H1 (cell line): Measurements from ENCODE around the gene TCF21. TPM values are rescaled to one million over a fixed set of nuclear protein-coding genes. Genes with fewer than 3 reads are reported as not detected.

Experiments used
- CTCF ChIA-PET: fragments of 300-600 bp; sonication (Branson Sonifier 250); formaldehyde crosslinking; loops from one replicate; lab custom pipeline; 2021; ENCODE audit not compliant: partially characterized antibody; lab: Charles Lee
- POLR2A ChIA-PET: fragments of 300-600 bp; sonication (Branson Sonifier 250); formaldehyde crosslinking; loops from one replicate; lab custom pipeline; 2021; ENCODE audit warnings: inconsistent platforms; ENCODE audit not compliant: partially characterized antibody; lab: Charles Lee
- DNase-seq, 2 experiments: peaks; one replicate each; pipeline versions ENCODE4 v3.0.0 to v3.0.0-alpha.2; 2010 to 2022; ENCODE audit warnings: low spot score in 2 of 2, low read depth in 1 of 2, mixed read lengths in 1 of 2
- FAIRE-seq: peaks from 2 replicates; lab custom pipeline; 2011; peaks lifted over from hg19 to GRCh38; lab: Jason Lieb, UNC
- H2AFZ ChIP-seq: 2 replicates; pipeline ENCODE4 v1.8.1; 2012; ENCODE audit warnings: low read length, inconsistent platforms
- H2AK5ac ChIP-seq: 2 replicates; pipeline ENCODE4 v1.6.1; 2013; ENCODE audit warnings: low read depth, low read length
- H2BK120ac ChIP-seq: replicated peaks from 2 replicates; pipeline ENCODE3; 2013; ENCODE audit warnings: low read depth, low read length, inconsistent platforms
- H2BK12ac ChIP-seq: 2 replicates; pipeline ENCODE4 v1.6.1; 2013; ENCODE audit warnings: low read depth, low read length
- H2BK15ac ChIP-seq: 2 replicates; pipeline ENCODE4 v1.6.1; 2013; ENCODE audit warnings: low read length
- H2BK20ac ChIP-seq: 2 replicates; pipeline ENCODE4 v1.6.1; 2013; ENCODE audit warnings: low read length
- H2BK5ac ChIP-seq: 2 replicates; pipeline ENCODE4 v1.6.1; 2013; ENCODE audit warnings: low read depth, low read length
- H3K14ac ChIP-seq: 2 replicates; pipeline ENCODE4 v1.6.1; 2013; ENCODE audit warnings: inconsistent platforms; ENCODE audit not compliant: insufficient read length
- H3K18ac ChIP-seq: 2 replicates; pipeline ENCODE4 v1.6.1; 2013; ENCODE audit warnings: low read length; ENCODE audit errors: extremely low read depth
- H3K23ac ChIP-seq: 2 replicates; pipeline ENCODE4 v1.6.1; 2013; ENCODE audit warnings: inconsistent platforms; ENCODE audit not compliant: insufficient read length
- H3K23me2 ChIP-seq: 2 replicates; pipeline ENCODE4 v1.6.1; 2013; ENCODE audit warnings: low read depth, low read length
- H3K27ac ChIP-seq: 2 replicates; pipeline ENCODE4 v1.6.1; 2011; ENCODE audit warnings: low read depth, low read length, inconsistent platforms
- H3K27me3 ChIP-seq, 4 experiments: replicated peaks in 1 of 4; 1 replicate in 1 of 4; 2 replicates in 3 of 4; pipeline versions ENCODE4 v1.6.1 to v1.8.1; 2011 to 2013; ENCODE audit warnings: low read length in 3 of 4, mild to moderate bottlenecking in 3 of 4, inconsistent platforms in 2 of 4, mixed read lengths in 2 of 4, moderate library complexity in 1 of 4; ENCODE audit not compliant: control insufficient read depth in 3 of 4, insufficient read depth in 3 of 4; ENCODE audit errors: extremely low read depth in 1 of 4
- H3K36me3 ChIP-seq, 4 experiments: 2 replicates each; pipeline versions ENCODE4 v1.6.1 to v1.8.1; 2011 to 2013; ENCODE audit warnings: mild to moderate bottlenecking in 4 of 4, low read length in 3 of 4, moderate library complexity in 2 of 4, control low read depth in 1 of 4, inconsistent platforms in 1 of 4; ENCODE audit not compliant: insufficient read depth in 4 of 4, control insufficient read depth in 2 of 4
- H3K4ac ChIP-seq: replicated peaks from 2 replicates; pipeline ENCODE3; 2013; ENCODE audit warnings: low read length, low read depth, mixed read lengths, inconsistent platforms; ENCODE audit not compliant: insufficient read length
- H3K4me1 ChIP-seq, 4 experiments: replicated peaks in 1 of 4; 1 replicate in 1 of 4; 2 replicates in 3 of 4; pipeline versions ENCODE4 v1.6.1 to v1.8.1; 2011 to 2013; ENCODE audit warnings: low read length in 3 of 4, inconsistent platforms in 2 of 4, mixed read lengths in 1 of 4; ENCODE audit not compliant: insufficient read depth in 4 of 4, control insufficient read depth in 3 of 4
- H3K4me2 ChIP-seq, 2 experiments: 2 replicates each; pipeline versions ENCODE4 v1.6.1 to v1.8.1; 2011 to 2013; ENCODE audit warnings: low read depth in 2 of 2, low read length in 2 of 2, control low read depth in 1 of 2, inconsistent platforms in 1 of 2, mild to moderate bottlenecking in 1 of 2; ENCODE audit not compliant: insufficient read depth in 1 of 2
- H3K4me3 ChIP-seq, 4 experiments: fragments of 200-600, 300-600 bp in 1 of 4; sonication (generic), shearing (Covaris generic), sonication (Bioruptor Twin) in 1 of 4; 2 replicates each; pipeline versions ENCODE4 v1.5.1 to v1.8.1; 2011 to 2016; ENCODE audit warnings: low read length in 4 of 4, low read depth in 3 of 4, control low read depth in 2 of 4, inconsistent platforms in 2 of 4, mild to moderate bottlenecking in 2 of 4, mixed read lengths in 1 of 4, moderate library complexity in 1 of 4; ENCODE audit not compliant: insufficient read depth in 2 of 4; ENCODE audit errors: extremely low read depth in 1 of 4
- H3K56ac ChIP-seq: replicated peaks from 2 replicates; pipeline ENCODE3; 2013; ENCODE audit warnings: low read depth, mild to moderate bottlenecking, mixed read lengths, low read length, inconsistent platforms; ENCODE audit not compliant: insufficient read length
- H3K79me1 ChIP-seq: 2 replicates; pipeline ENCODE4 v1.6.1; 2013; ENCODE audit warnings: low read depth, low read length, control low read depth
- H3K79me2 ChIP-seq, 2 experiments: 2 replicates each; pipeline versions ENCODE4 v1.6.1 to v1.8.1; 2012 to 2013; ENCODE audit warnings: low read length in 2 of 2, mild to moderate bottlenecking in 2 of 2, inconsistent platforms in 1 of 2; ENCODE audit not compliant: insufficient read depth in 2 of 2, control insufficient read depth in 1 of 2
- H3K9ac ChIP-seq, 4 experiments: replicated peaks in 1 of 4; 1 replicate in 1 of 4; 2 replicates in 3 of 4; pipeline versions ENCODE4 v1.6.1 to v1.8.1; 2011 to 2013; ENCODE audit warnings: low read depth in 3 of 4, low read length in 3 of 4, control low read depth in 2 of 4, mild to moderate bottlenecking in 2 of 4, moderate library complexity in 2 of 4, inconsistent platforms in 1 of 4; ENCODE audit errors: extremely low read depth in 1 of 4
- H3K9me3 ChIP-seq, 2 experiments: 2 replicates each; pipeline versions ENCODE4 v1.6.1 to v1.8.1; 2012 to 2013; ENCODE audit warnings: mild to moderate bottlenecking in 2 of 2, moderate library complexity in 2 of 2, control low read depth in 1 of 2, inconsistent platforms in 1 of 2, low read depth in 1 of 2, low read length in 1 of 2, mixed read lengths in 1 of 2; ENCODE audit not compliant: insufficient read depth in 2 of 2
- H4K20me1 ChIP-seq, 2 experiments: replicated peaks in 1 of 2; 2 replicates each; pipeline versions ENCODE3 to v1.8.1; 2011 to 2013; ENCODE audit warnings: inconsistent platforms in 2 of 2, low read length in 2 of 2, mild to moderate bottlenecking in 1 of 2; ENCODE audit not compliant: insufficient read depth in 2 of 2, control insufficient read depth in 1 of 2
- H4K5ac ChIP-seq: 2 replicates; pipeline ENCODE4 v1.6.1; 2013; ENCODE audit warnings: low read length, low read depth, mixed read lengths, inconsistent platforms; ENCODE audit not compliant: insufficient read length
- H4K8ac ChIP-seq: 2 replicates; pipeline ENCODE4 v1.8.0; 2013; ENCODE audit warnings: mild to moderate bottlenecking, moderate library complexity, low read length, inconsistent platforms; ENCODE audit not compliant: insufficient read depth; ENCODE audit errors: extremely low read depth
- H4K91ac ChIP-seq: replicated peaks from 2 replicates; pipeline ENCODE3; 2013; ENCODE audit warnings: low read length, mixed read lengths, inconsistent platforms; ENCODE audit not compliant: insufficient read length
- ASH2L ChIP-seq: fragments of 200-600, 300-600 bp; sonication (generic); IDR thresholded peaks from one replicate; pipeline ENCODE4 v1.7.1; 2017; ENCODE audit warnings: low read length
- BRCA1 ChIP-seq: IDR thresholded peaks from 2 replicates; pipeline ENCODE4 v1.6.1; 2012; ENCODE audit warnings: low read depth, low read length, improper control_type of control experiment
- CHD2 ChIP-seq: IDR thresholded peaks from 2 replicates; pipeline ENCODE4 v1.6.1; 2012; ENCODE audit warnings: low read length, improper control_type of control experiment
- POU5F1 ChIP-seq: IDR thresholded peaks from 2 replicates; pipeline ENCODE4 v1.6.1; 2011; ENCODE audit warnings: low read depth, mild to moderate bottlenecking, low read length, moderate library complexity
- RAD21 ChIP-seq, 2 experiments: IDR thresholded peaks in 1 of 2; conservative IDR thresholded peaks in 1 of 2; 2 replicates each; pipeline ENCODE4 v1.6.1; 2011; ENCODE audit warnings: low read depth in 2 of 2, low read length in 2 of 2, improper control_type of control experiment in 1 of 2, inconsistent platforms in 1 of 2, mild to moderate bottlenecking in 1 of 2, moderate library complexity in 1 of 2
- RXRA ChIP-seq: IDR thresholded peaks from 2 replicates; pipeline ENCODE4 v1.6.1; 2011; ENCODE audit warnings: low read depth, mild to moderate bottlenecking, low read length, moderate library complexity; ENCODE audit not compliant: insufficient read depth
- SIX5 ChIP-seq: IDR thresholded peaks from 2 replicates; pipeline ENCODE4 v1.6.1; 2011; ENCODE audit warnings: mild to moderate bottlenecking, low read depth, low read length
- SRF ChIP-seq: IDR thresholded peaks from 2 replicates; pipeline ENCODE4 v1.6.1; 2011; ENCODE audit warnings: mild to moderate bottlenecking, low read depth, low read length, moderate library complexity
- TAF1 ChIP-seq: IDR thresholded peaks from 2 replicates; pipeline ENCODE4 v1.6.1; 2011; ENCODE audit warnings: mild to moderate bottlenecking, low read depth, low read length
- YY1 ChIP-seq: IDR thresholded peaks from 2 replicates; pipeline ENCODE4 v1.6.1; 2011; ENCODE audit warnings: low read depth, mild to moderate bottlenecking, low read length
- WGBS, 2 experiments: shearing (Covaris generic) in 1 of 2; methylation state at CpG; one replicate each; pipeline versions ENCODE4 v1.1.6 to v1.1.7; 2013 to 2015; ENCODE audit warnings: low lambda C conversion rate in 2 of 2, mixed read lengths in 2 of 2, inconsistent platforms in 1 of 2, low coverage in 1 of 2, missing lambda C conversion rate in 1 of 2; ENCODE audit not compliant: insufficient replicate concordance in 2 of 2, insufficient coverage in 1 of 2, insufficient read length in 1 of 2; ENCODE audit errors: extremely low coverage in 1 of 2, missing lambda C conversion rate in 1 of 2; 5-methylcytosine and 5-hydroxymethylcytosine counted together
- polyA plus RNA-seq, 7 experiments: library from polyadenylated mRNA; depleted of rRNA in 3 of 7; stranded (reverse) in 5 of 7; unstranded in 2 of 7; fragments of >200 nt in 5 of 7; fragments of 200-250 nt in 2 of 7; gene quantifications; 1 replicate in 5 of 7; 2 replicates in 1 of 7; 4 replicates in 1 of 7; pipeline versions ENCODE4 v1.2.1 to v1.2.3, GENCODE V29; 2011 to 2013; ENCODE audit warnings: missing spikeins in 2 of 7, mixed read lengths in 2 of 7
- total RNA-seq: library from RNA; stranded (reverse); fragmentation: NEBNext Ultra II Directional; extraction: Animal tissue kit (Norgen Biotek cat#: 25700); gene quantifications from 2 replicates; pipeline ENCODE4 v1.2.1, GENCODE V29; 2021

TCF21 gene
- total and polyA plus RNA-seq, 2 of the 8 experiments (the other 6 are each of a cell fraction or from before 2014, with no cell fraction given) = 0.05 to 0.09 TPM

- peaks cover 0 to 2% (median 0%) of the 10 kb centered on the region in 4 experiments; a peak in 2 of 7 replicates for H3K4me1 ChIP-seq
- CTCF ChIA-PET = interaction anchor here (0.6 to 2.5 kb wide), 10 partner anchors 13 to 526 kb away, joined by 3 to 9 read pairs (median 4); no protein-coding TSS in a partner anchor
- H3K27ac ChIP-seq = no peak overlapping the region
These were observed 47.7 kb upstream of the TCF21 start for GRCh38 chr6:133841176-133841575.

More at GRCh38 chr6:133841176-133841575, 47.7 kb upstream of the TCF21 start:
- Histone ChIP-seq H2AFZ (no peak overlapping the region), H4K8ac (no peak overlapping the region), H3K79me1 (no peaks in the 10 kb centered on the region)
- no peak for TF ChIP-seq SRF
- TF ChIP-seq ASH2L = no peak
- no peak for TF ChIP-seq RXRA
- TF ChIP-seq POU5F1 = no peak
- no peak for TF ChIP-seq BRCA1
- TF ChIP-seq YY1 = no peak
- TF ChIP-seq RAD21 (IDR thresholded peaks at IDR 0.05 in 1 of 2, conservative IDR thresholded peaks at IDR 0.05 in 1 of 2; ENCODE audit: low read depth in 2 of 2, low read length in 2 of 2) = no peak
- TF ChIP-seq TAF1 = no peak
- TF ChIP-seq CHD2 = no peak
- TF ChIP-seq SIX5 = no peak
- TF ChIP-seq, all 59 proteins: peak for 0
- Histone ChIP-seq H3K23ac (no peak overlapping the region), H3K4ac (no peak overlapping the region), H3K4me2 (no peak overlapping the region), H2BK20ac (no peak overlapping the region), H3K14ac (no peak overlapping the region), H3K79me2 (no peaks in the 10 kb centered on the region), H3K9me3 (no peaks in the 10 kb centered on the region), H3K36me3 (no peaks in the 10 kb centered on the region), H4K91ac (no peak overlapping the region), H2BK5ac (no peak overlapping the region), H2BK15ac (no peak overlapping the region), H3K4me3 (no peak overlapping the region), H3K56ac (no peak overlapping the region), H2BK12ac (no peak overlapping the region), H3K23me2 (0 out of 2 replicates have a peak, but pooled peaks cover 2% of the 10 kb centered on the region), H3K18ac (no peak overlapping the region), H2AK5ac (no peak overlapping the region), H4K5ac (no peak overlapping the region), H3K27me3 (no peaks in the 10 kb centered on the region), H4K20me1 (no peaks in the 10 kb centered on the region), H2BK120ac (no peak overlapping the region), H3K9ac (no peak overlapping the region)
- DNase-seq (no peak), FAIRE-seq (no peak)
- POLR2A ChIA-PET = interaction anchor here (1.5 kb wide), 1 partner anchor 52 kb away, joined by 3 read pairs; no protein-coding TSS in a partner anchor
- 88% methylated on average over 3 of the region's 3 CpGs; no CpG with 5 or more reads in 1 of the 2 experiments for WGBS, 2 experiments
